ENCODE results near the gene RSPRY1.
"Not testable (repeated sequence)": the region's sequence is repeated elsewhere in the genome, so short reads cannot be mapped to it uniquely, and the experiment has no call there.

DNA sequence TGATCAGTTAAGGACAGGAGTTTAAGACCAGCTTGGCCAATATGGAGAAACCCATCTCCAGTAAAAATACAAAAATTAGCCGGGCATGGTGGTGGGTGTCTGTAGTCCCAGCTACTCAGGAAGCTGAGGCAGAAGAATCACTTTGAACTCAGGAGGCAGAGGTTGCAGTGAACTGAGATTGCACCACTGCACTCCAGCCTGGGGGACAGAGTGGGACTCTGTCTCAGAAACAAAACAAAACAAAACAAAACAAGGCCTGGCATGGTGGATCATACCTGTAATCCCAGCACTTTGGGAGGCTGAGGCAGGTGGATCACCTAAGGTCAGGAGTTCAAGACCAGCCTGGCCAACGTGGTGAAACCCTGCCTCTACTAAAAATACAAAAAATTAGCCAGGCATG lies 81.2 kb downstream of the RSPRY1 start:
- TF ChIP-seq RFX5 (IDR thresholded peaks at IDR 0.05; ENCODE audit: low read depth, low read length); RAD21 (IDR thresholded peaks at IDR 0.05; ENCODE audit: low read length); POLR2A (IDR thresholded peaks at IDR 0.05; ENCODE audit: low read depth, low read length); CEBPB (IDR thresholded peaks at IDR 0.05; ENCODE audit: low read depth, low read length): not testable (repeated sequence)
- TF ChIP-seq, protein P1, sequence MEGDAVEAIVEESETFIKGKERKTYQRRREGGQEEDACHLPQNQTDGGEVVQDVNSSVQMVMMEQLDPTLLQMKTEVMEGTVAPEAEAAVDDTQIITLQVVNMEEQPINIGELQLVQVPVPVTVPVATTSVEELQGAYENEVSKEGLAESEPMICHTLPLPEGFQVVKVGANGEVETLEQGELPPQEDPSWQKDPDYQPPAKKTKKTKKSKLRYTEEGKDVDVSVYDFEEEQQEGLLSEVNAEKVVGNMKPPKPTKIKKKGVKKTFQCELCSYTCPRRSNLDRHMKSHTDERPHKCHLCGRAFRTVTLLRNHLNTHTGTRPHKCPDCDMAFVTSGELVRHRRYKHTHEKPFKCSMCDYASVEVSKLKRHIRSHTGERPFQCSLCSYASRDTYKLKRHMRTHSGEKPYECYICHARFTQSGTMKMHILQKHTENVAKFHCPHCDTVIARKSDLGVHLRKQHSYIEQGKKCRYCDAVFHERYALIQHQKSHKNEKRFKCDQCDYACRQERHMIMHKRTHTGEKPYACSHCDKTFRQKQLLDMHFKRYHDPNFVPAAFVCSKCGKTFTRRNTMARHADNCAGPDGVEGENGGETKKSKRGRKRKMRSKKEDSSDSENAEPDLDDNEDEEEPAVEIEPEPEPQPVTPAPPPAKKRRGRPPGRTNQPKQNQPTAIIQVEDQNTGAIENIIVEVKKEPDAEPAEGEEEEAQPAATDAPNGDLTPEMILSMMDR (conservative IDR thresholded peaks at IDR 0.05; ENCODE audit: low read depth, low read length) = not testable (repeated sequence)
